Spleen (tissue), 7 donors: ENCODE data around the gene CACNA1D.

Source experiments
- CTCF ChIP-seq, 11 experiments: fragments of 200-600 bp in 7 of 11; fragments of 450-650 bp in 4 of 11; sonication (generic) in 4 of 11; IDR thresholded peaks in 8 of 11; conservative IDR thresholded peaks in 3 of 11; 1 replicate in 7 of 11; 2 replicates in 4 of 11; pipeline versions ENCODE4 v1.4.0 to v1.8.0; 2016 to 2021; ENCODE audit warnings: antibody characterized with exemption in 11 of 11, inconsistent platforms in 4 of 11, mild to moderate bottlenecking in 1 of 11
- POLR2A ChIP-seq, 3 donors: fragments of 450-650 bp; IDR thresholded peaks; one replicate each; pipeline ENCODE4 v1.5.1; 2017; ENCODE audit warnings: antibody characterized with exemption in 3 of 3, mild to moderate bottlenecking in 1 of 3
- POLR2AphosphoS5 ChIP-seq, 3 donors: sonication (generic); formaldehyde crosslinking; IDR thresholded peaks; one replicate each; pipeline ENCODE4 v1.5.1; 2017; ENCODE audit warnings: antibody characterized with exemption in 3 of 3
- donor health status: DM: no; HTN: no; CAD: no; lungs with moderate emphysema.
- donor health status: DM: no; HTN: no; CAD: no.
- donor health status: DM: no; HTN: no; CAD: no.

DNA sequence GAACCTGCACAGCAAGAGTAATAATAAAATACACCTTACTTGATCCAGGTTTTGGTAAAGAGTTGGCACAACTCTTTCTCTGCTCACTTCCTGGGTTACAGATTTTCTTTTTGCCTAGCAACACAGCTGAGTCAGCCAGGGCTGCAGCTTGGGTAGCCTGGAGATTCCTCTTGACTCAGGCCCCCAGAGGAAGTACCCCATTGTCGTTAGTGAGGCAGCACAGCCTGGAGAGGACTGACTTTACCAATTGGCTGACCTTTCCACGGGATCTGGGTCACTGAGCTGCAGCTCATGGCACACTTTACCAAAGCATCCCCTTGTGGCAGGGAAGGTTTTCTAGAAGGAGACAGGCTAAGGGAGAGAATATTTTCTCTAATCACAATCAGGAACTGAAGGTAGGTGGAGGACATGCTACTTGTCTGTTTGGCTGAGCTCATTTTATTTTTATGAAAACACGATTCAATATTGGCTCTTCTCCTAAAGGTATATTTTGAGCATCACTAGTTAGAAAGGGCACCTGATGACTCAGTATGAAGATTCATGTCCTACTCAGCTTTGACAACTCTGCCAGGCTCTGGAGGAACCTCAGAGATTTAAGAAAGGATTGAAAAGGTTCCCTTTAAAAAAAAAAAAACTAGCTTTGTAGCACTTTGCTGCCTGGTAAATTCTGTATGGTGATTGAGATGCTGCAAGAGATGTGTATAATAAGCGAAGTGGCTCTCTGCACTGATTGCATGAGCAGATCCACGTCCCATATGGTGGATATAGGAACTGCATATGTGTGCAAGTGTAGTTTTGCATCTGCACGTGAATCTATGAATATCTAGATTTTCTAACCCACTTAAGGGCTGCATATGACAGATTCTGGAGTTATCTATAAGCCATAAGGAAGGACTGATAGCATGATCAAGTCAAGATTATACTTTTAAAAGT lies 227.0 kb downstream of the CACNA1D start:
- TF ChIP-seq CTCF (IDR thresholded peaks at IDR 0.05 in 8 of 11, conservative IDR thresholded peaks at IDR 0.05 in 3 of 11): no peak
- no peak for TF ChIP-seq POLR2AphosphoS5 (IDR thresholded peaks at IDR 0.05)
- TF ChIP-seq POLR2A (IDR thresholded peaks at IDR 0.05): no peak
